HG03469 (cell line): ENCODE measurements around the gene STEAP1.
"Not testable (repeated sequence)": the region's sequence is repeated elsewhere in the genome, so short reads cannot be mapped to it uniquely, and the experiment has no call there.

ENCODE experiments used
- ATAC-seq: cut with Tn5 transposase; IDR thresholded peaks from one replicate; pipeline ENCODE4 v1.9.1; 2021; ENCODE audit warnings: mild to moderate bottlenecking, moderate library complexity, moderate number of reproducible peaks; ENCODE audit not compliant: unreplicated experiment

STEAP1 gene

GRCh38 chr7:90153943-90154771 is at the start of gene STEAP1:
TSS of gene STEAP1 (plus strand) at chr7:90154469. CDS start at chr7:90159789, 5,320 bp downstream.
- ATAC-seq = peak; percentile 96

- ATAC-seq = not testable (repeated sequence)
Observed at GRCh38 chr7:90114972-90115371, 39.3 kb upstream of the STEAP1 start.

- not testable (repeated sequence) for ATAC-seq
Observed at GRCh38 chr7:90118551-90119177, 35.6 kb upstream of the STEAP1 start.

GRCh38 chr7:90119178-90119971 is 34.9 kb upstream of the STEAP1 start:
- ATAC-seq = no peak

GRCh38 chr7:90120205-90120604 is 34.1 kb upstream of the STEAP1 start:
- ATAC-seq = not testable (repeated sequence)

- ATAC-seq = not testable (repeated sequence)
Observed at GRCh38 chr7:90131746-90132145, 22.5 kb upstream of the STEAP1 start.

GRCh38 chr7:90147079-90147960 is 6.9 kb upstream of the STEAP1 start:
- not testable (repeated sequence) for ATAC-seq

GRCh38 chr7:90149428-90149827 is 4.8 kb upstream of the STEAP1 start:
- ATAC-seq = not testable (repeated sequence)

GRCh38 chr7:90151884-90152283 is 2.4 kb upstream of the STEAP1 start:
- ATAC-seq = not testable (repeated sequence)

- ATAC-seq = not testable (repeated sequence)
Observed at GRCh38 chr7:90152642-90153253, 1.5 kb upstream of the STEAP1 start.

- ATAC-seq = no peak
Observed at GRCh38 chr7:90155206-90155605, 937 bp downstream of the STEAP1 start.

GRCh38 chr7:90157331-90157730 is 3.1 kb downstream of the STEAP1 start:
- ATAC-seq = not testable (repeated sequence)

GRCh38 chr7:90157761-90158350 is 3.6 kb downstream of the STEAP1 start:
- ATAC-seq = not testable (repeated sequence)

GRCh38 chr7:90163534-90163933 is 9.3 kb downstream of the STEAP1 start:
- no peak for ATAC-seq

GRCh38 chr7:90165724-90166123 is 11.5 kb downstream of the STEAP1 start:
- ATAC-seq = no peak

GRCh38 chr7:90166153-90166552 is 11.9 kb downstream of the STEAP1 start:
- no peak for ATAC-seq

GRCh38 chr7:90167361-90167760 is 13.1 kb downstream of the STEAP1 start:
- no peak for ATAC-seq

- no peak for ATAC-seq
Observed at GRCh38 chr7:90169891-90170290, 15.6 kb downstream of the STEAP1 start.

GRCh38 chr7:90172121-90172520 is 17.9 kb downstream of the STEAP1 start:
- no peak for ATAC-seq
